GM12875 (cell line): ENCODE data around the gene PPP2R5A.

Experiments used
- H3K4me3 ChIP-seq: one replicate; pipeline ENCODE4 v1.5.1; 2011; ENCODE audit warnings: low read depth, low read length, control low read depth
- TF ChIP-seq, protein P1 (sequence below): IDR thresholded peaks from 2 replicates; pipeline ENCODE4 v1.5.1; 2011; ENCODE audit warnings: low read depth, mild to moderate bottlenecking, control low read depth, inconsistent platforms, low read length, moderate library complexity, borderline replicate concordance; ENCODE audit not compliant: insufficient read depth

The PPP2R5A gene

DNA sequence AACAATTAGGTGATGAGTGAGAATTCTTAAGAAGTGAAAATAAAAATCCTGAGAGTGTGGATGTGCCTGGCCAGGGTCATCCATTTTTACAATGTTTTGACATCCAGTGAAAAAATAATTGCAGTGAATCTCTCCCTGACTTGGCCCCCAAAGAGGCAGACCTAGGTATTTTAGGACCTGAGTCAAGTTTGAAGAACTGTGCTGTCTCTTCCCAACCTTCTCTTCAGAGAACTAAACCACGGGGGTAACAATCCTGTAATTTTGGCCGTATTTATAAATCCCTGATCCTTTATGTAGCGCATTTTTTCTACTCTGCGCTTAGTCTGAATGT is 43.3 kb upstream of the PPP2R5A start:
- H3K4me3 ChIP-seq, result no peak overlapping the region
- TF ChIP-seq, protein P1, sequence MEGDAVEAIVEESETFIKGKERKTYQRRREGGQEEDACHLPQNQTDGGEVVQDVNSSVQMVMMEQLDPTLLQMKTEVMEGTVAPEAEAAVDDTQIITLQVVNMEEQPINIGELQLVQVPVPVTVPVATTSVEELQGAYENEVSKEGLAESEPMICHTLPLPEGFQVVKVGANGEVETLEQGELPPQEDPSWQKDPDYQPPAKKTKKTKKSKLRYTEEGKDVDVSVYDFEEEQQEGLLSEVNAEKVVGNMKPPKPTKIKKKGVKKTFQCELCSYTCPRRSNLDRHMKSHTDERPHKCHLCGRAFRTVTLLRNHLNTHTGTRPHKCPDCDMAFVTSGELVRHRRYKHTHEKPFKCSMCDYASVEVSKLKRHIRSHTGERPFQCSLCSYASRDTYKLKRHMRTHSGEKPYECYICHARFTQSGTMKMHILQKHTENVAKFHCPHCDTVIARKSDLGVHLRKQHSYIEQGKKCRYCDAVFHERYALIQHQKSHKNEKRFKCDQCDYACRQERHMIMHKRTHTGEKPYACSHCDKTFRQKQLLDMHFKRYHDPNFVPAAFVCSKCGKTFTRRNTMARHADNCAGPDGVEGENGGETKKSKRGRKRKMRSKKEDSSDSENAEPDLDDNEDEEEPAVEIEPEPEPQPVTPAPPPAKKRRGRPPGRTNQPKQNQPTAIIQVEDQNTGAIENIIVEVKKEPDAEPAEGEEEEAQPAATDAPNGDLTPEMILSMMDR, result no peak

DNA sequence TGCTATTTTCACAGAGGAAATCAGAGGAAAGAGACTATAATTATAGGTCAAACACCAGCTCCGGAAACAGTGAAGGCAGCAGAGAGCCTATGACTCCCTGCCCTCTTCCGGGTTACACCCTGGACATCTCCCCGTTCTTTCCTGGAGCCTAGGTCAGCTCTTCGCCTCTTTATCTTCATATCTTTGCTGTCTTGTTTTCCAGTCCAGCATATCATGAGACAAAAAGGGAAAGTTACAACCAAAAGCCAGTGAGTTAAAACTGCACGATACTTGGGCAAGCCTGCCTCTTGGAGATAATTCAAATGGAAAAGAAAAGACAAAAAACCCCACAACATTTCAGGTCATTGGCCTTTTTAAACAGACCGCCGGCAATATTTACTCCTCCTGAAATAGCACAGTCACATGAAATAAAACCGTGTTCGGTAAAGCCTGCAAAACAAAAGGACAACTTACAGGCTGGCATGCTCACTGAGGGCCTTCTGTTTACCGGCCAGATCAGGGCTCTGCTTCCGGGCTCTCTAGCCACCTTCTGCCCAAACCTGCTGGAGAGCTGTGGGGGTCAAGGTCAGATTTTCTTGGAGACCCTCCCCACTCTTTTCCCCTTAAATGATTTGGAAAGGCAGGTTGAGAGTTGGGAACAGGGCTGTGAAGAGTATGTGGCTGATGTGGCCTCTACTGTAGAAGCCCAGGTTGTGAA is 42.8 kb upstream of the PPP2R5A start:
- H3K4me3 ChIP-seq, result no peak overlapping the region

DNA sequence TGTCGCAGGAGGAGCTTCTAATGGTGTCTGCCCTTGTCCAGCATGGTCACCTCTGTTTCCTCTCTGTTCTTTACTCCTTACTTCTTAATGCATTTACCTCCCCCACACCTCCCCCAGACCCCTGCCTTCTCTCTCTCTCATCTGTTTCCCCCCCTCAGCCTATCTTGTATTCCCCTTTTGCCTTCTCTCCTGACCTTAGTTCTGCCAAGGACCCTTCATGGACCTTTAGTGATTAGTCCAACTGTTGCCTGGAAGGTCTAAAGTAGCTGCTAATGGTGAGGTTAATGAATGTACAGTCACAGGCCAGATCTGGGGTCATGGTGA is 42.3 kb upstream of the PPP2R5A start:
- H3K4me3 ChIP-seq, result no peak overlapping the region
- TF ChIP-seq, protein P1, result no peak

More for the DNA sequence above, 42.8 kb upstream of the PPP2R5A start:
- TF ChIP-seq, protein P1, result no peak

DNA sequence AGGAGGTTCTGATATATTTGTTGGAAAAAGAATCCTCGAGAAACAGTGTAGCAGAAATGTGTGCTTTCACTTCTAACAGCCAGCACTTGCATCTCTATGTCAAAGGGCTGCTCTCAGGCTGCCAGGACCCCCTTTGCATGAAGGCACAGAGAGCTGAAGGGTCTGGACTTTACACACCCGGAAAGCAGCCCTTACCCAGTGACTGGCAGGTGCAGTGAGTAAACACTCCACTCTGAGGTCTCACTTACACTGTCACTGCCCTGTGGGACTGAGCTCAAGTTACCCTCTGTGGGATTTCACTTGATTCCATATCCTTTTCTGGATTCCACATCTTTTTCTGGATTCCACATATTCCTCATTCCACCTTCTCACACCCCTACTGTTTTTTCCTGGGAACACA is 40.8 kb upstream of the PPP2R5A start:
- TF ChIP-seq, protein P1, result no peak
- H3K4me3 ChIP-seq, result no peak overlapping the region

DNA sequence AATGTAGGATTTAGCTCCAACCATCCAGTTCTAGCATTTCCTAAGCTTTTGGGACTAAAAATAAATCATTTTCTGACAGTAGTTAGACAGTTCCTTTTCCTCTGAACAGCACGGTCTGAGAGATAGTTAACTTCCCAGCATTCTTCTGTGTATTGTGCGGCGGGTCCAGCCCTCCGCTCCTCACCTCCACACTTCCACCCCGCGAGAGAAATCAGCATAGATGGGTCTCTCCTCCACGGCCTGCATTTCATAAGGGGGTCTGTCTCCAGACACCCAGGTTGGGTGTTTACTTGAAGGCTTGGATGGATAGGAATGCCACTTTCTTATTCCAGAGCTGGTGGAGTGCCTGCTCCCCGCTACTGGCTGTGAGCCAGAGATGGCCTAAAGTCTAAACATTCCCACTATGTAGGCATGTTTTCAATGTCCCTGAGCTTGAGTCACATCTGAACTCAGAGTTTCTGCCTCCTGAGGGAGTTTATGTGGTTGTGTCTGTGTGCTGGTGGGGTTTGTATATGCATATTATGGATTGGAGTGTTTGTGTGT is 38.0 kb upstream of the PPP2R5A start:
- H3K4me3 ChIP-seq, result no peak overlapping the region
- TF ChIP-seq, protein P1, result no peak

DNA sequence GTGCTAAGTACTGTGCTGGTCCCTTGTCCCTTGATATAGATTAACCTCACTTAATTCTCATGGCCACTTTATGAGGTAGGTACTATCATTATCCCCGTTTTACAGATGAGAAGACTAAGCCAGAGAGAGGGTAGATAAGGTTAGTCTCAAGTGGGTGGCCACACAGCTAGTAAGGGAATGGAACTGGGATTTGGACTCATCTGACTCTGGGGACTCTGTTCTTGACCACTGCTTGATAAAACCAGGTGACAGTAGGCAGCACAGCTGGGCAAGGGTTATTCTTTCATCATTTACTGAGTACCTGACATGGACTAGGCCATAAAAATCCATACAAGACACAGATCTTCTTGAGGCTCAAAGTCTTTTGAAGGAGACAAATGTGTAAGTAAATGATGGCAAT is 37.2 kb upstream of the PPP2R5A start:
- TF ChIP-seq, protein P1, result no peak
- H3K4me3 ChIP-seq, result no peak overlapping the region

DNA sequence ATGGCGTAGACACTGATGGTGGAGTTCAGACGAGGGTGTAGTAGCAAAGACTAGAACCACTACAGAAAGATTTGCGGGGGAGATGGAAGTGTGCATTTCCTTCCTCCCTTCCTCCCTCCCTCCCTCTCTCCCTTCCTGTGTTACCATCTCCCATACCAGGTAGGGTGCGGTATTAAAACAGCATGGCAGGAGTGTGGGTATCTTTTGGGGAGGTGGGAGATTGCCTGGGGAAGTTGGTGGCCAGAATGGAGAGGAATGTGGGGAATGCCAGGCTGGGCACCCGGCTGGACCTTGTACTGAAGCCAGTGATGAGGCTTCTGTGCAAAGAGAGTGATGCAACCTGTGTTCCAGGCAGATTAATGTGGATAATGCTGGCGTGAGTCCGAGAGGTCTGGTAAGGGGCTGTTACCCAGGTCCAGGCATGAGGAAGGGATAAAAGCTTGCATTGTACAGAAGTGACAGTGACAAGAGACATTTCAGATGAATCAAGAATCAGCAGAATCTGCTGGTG is 30.3 kb upstream of the PPP2R5A start:
- no peak overlapping the region for H3K4me3 ChIP-seq

More for the DNA sequence above, 30.3 kb upstream of the PPP2R5A start:
- TF ChIP-seq, protein P1, result no peak
